22Rv1 (cell line): ENCODE results near the gene FADS1.

Experiments used
- ZFX ChIP-seq: fragments of 450-650 bp; IDR thresholded peaks from 2 replicates; pipeline ENCODE4 v1.6.1; 2017; ENCODE audit warnings: antibody characterized with exemption, borderline replicate concordance
- TF ChIP-seq, protein P1 (sequence below): fragments of 450-650 bp; IDR thresholded peaks from 2 replicates; pipeline ENCODE4 v1.5.1; 2017; ENCODE audit warnings: mild to moderate bottlenecking

DNA sequence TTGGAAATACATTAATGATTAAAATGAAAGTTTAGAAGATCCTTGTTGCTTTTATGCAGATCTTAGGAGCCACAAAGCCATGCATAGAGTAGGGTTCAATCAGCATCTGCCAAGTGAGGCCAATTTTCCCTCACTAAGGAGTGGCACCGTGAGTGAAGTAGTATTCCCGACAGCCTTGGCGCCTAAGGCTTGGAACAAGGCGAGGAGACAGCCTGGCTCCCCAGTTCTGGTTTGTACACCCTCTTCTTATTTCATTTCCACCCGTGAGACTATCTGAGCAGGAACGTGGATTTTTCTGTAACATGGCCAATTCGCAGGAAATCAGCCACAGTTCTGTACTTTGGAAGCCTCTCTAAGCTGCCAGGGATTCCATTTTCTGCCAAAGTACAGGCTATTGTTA, 33.9 kb upstream of the FADS1 start:
- TF ChIP-seq, protein P1, sequence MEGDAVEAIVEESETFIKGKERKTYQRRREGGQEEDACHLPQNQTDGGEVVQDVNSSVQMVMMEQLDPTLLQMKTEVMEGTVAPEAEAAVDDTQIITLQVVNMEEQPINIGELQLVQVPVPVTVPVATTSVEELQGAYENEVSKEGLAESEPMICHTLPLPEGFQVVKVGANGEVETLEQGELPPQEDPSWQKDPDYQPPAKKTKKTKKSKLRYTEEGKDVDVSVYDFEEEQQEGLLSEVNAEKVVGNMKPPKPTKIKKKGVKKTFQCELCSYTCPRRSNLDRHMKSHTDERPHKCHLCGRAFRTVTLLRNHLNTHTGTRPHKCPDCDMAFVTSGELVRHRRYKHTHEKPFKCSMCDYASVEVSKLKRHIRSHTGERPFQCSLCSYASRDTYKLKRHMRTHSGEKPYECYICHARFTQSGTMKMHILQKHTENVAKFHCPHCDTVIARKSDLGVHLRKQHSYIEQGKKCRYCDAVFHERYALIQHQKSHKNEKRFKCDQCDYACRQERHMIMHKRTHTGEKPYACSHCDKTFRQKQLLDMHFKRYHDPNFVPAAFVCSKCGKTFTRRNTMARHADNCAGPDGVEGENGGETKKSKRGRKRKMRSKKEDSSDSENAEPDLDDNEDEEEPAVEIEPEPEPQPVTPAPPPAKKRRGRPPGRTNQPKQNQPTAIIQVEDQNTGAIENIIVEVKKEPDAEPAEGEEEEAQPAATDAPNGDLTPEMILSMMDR: no peak
- no peak for TF ChIP-seq ZFX
